Caco-2 (cell line): ENCODE data around the gene GBP6. TPM values are rescaled to one million over a fixed set of nuclear protein-coding genes. Genes with fewer than 3 reads are reported as not detected.
"Not testable (repeated sequence)": the region's sequence is repeated elsewhere in the genome, so short reads cannot be mapped to it uniquely, and the experiment has no call there.

Experiments
- BruUV-seq: library from RNA; stranded (reverse); fragments of 400-500 nt; replicated peaks from 2 replicates; lab custom pipeline; 2021; lab: Mats Ljungman, UMichigan
- CTCF ChIA-PET: fragments of 300-600 bp; sonication (Branson Sonifier 250); formaldehyde crosslinking; loops from one replicate; lab custom pipeline; 2022; ENCODE audit warnings: antibody characterized with exemption; lab: Charles Lee
- POLR2A ChIA-PET: fragments of 300-600 bp; sonication (Branson Sonifier 250); formaldehyde crosslinking; loops from one replicate; lab custom pipeline; 2022; ENCODE audit warnings: antibody characterized with exemption; lab: Charles Lee
- DNase-seq, 2 experiments: peaks; one replicate each; pipeline versions ENCODE4 v3.0.0 to v3.0.0-alpha.2; 2020 to 2022
- H3K27me3 ChIP-seq: replicated peaks from 2 replicates; pipeline ENCODE4 v1.6.0; 2011; ENCODE audit warnings: low read length; ENCODE audit not compliant: control insufficient read depth, insufficient read depth
- H3K36me3 ChIP-seq: 2 replicates; pipeline ENCODE4 v1.5.1; 2011; ENCODE audit warnings: low read length; ENCODE audit not compliant: control insufficient read depth, insufficient read depth
- H3K4me1 ChIP-seq: fragments of 250-450 bp; sonication (Bioruptor Pico); 2 replicates; pipeline ENCODE4 v1.5.1; 2020; ENCODE audit warnings: mild to moderate bottlenecking
- H3K4me3 ChIP-seq: 2 replicates; pipeline ENCODE4 v1.5.1; 2011; ENCODE audit warnings: low read depth, mild to moderate bottlenecking, control low read depth, low read length
- H3K9me3 ChIP-seq: fragments of 250-450 bp; sonication (Bioruptor Pico); 2 replicates; pipeline ENCODE4 v1.5.1; 2020; ENCODE audit warnings: mild to moderate bottlenecking, moderate library complexity
- H3K27ac Mint-ChIP-seq: one replicate; pipeline ENCODE4 v1.8.0; 2022; ENCODE audit warnings: mixed read lengths; ENCODE audit not compliant: unreplicated experiment
- H3K27me3 Mint-ChIP-seq: one replicate; pipeline ENCODE4 v1.8.0; 2022; ENCODE audit warnings: mixed read lengths; ENCODE audit not compliant: insufficient read depth, unreplicated experiment
- H3K36me3 Mint-ChIP-seq: one replicate; pipeline ENCODE4 v1.8.0; 2022; ENCODE audit warnings: mild to moderate bottlenecking, mixed read lengths; ENCODE audit not compliant: insufficient read depth, unreplicated experiment
- H3K4me1 Mint-ChIP-seq: one replicate; pipeline ENCODE4 v1.8.0; 2022; ENCODE audit warnings: low read depth, mixed read lengths; ENCODE audit not compliant: unreplicated experiment
- H3K4me3 Mint-ChIP-seq: one replicate; pipeline ENCODE4 v1.8.0; 2022; ENCODE audit warnings: mild to moderate bottlenecking, moderate library complexity, mixed read lengths; ENCODE audit not compliant: unreplicated experiment
- H3K9me3 Mint-ChIP-seq: one replicate; pipeline ENCODE4 v1.8.0; 2022; ENCODE audit warnings: mixed read lengths; ENCODE audit not compliant: unreplicated experiment
- CTCF ChIP-seq, 2 experiments: fragments of 200-600 bp in 1 of 2; IDR thresholded peaks; 1 replicate in 1 of 2; 2 replicates in 1 of 2; pipeline versions ENCODE4 v1.5.1 to v1.8.0; 2011 to 2022; ENCODE audit warnings: antibody characterized with exemption in 1 of 2, control low read depth in 1 of 2, inconsistent platforms in 1 of 2, low read depth in 1 of 2, low read length in 1 of 2, mild to moderate bottlenecking in 1 of 2, moderate library complexity in 1 of 2; ENCODE audit not compliant: insufficient read depth in 1 of 2, severe bottlenecking in 1 of 2, unreplicated experiment in 1 of 2
- intact Hi-C: fragments of 100-400 bp; cut with micrococcal nuclease; formaldehyde crosslinking; loops from one replicate; pipeline ENCODE4 v1.10.0; 2022; ENCODE audit not compliant: unreplicated experiment
- total RNA-seq: library from RNA; stranded (reverse); gene quantifications from 2 replicates; pipeline ENCODE4 v1.2.3, GENCODE V29; 2022

The GBP6 gene
- total RNA-seq, 1 experiment from 2014 or later: not detected

GRCh38 chr1:89337903-89338302 lies 26.0 kb upstream of the GBP6 start:
- no peak overlapping the region for H3K27ac Mint-ChIP-seq

DNA sequence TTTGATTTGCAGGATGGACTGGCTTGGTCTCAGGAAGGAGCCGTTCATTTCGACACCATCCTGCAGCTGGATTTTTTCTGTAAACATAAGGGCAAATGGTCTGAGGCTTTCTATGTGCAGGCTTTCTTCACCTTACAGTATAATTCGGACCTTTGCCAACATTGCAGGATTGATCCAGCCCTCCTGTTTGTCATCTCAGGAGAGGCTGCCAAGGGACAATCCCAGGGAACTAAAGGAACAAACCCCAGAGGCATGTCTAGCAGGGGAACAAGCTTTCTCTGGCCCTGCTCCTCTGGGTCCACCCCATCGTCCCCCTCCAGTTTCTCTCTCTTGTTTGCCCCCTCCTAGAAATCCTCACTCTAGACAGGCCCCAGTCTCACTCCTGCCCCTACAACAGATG lies 24.8 kb upstream of the GBP6 start:
- no peaks in the 10 kb centered on the region for H3K4me1 Mint-ChIP-seq
- no peaks in the 10 kb centered on the region for H3K4me1 ChIP-seq
- H3K36me3 Mint-ChIP-seq: no peaks in the 10 kb centered on the region
- TF ChIP-seq CTCF (IDR thresholded peaks at IDR 0.05; ENCODE audit: insufficient read depth in 1 of 2, low read depth in 1 of 2, low read length in 1 of 2, severe bottlenecking in 1 of 2, unreplicated experiment in 1 of 2): no peak
- ChIA-PET POLR2A (no interaction called here), CTCF (no interaction called here)
- no peaks in the 10 kb centered on the region for H3K27me3 ChIP-seq
- intact Hi-C loops: no loop called here
- H3K4me3 ChIP-seq: no peak overlapping the region
- H3K27ac Mint-ChIP-seq: no peak overlapping the region
- H3K4me3 Mint-ChIP-seq: no peak overlapping the region
- no peaks in the 10 kb centered on the region for H3K36me3 ChIP-seq
- no peaks in the 10 kb centered on the region for H3K9me3 Mint-ChIP-seq
- DNase-seq: no peak
- no peaks in the 10 kb centered on the region for H3K27me3 Mint-ChIP-seq
- H3K9me3 ChIP-seq: no peaks in the 10 kb centered on the region
- BruUV-seq: no TSS peak

More at GRCh38 chr1:89337903-89338302, 26.0 kb upstream of the GBP6 start:
- DNase-seq: no peak
- intact Hi-C loops: no loop called here
- Histone ChIP-seq H3K36me3 (no peaks in the 10 kb centered on the region), H3K4me3 (no peak overlapping the region), H3K27me3 (no peaks in the 10 kb centered on the region), H3K9me3 (no peaks in the 10 kb centered on the region), H3K4me1 (no peaks in the 10 kb centered on the region)
- no peak for TF ChIP-seq CTCF (IDR thresholded peaks at IDR 0.05; ENCODE audit: insufficient read depth in 1 of 2, low read depth in 1 of 2, low read length in 1 of 2, severe bottlenecking in 1 of 2, unreplicated experiment in 1 of 2)
- no peaks in the 10 kb centered on the region for H3K4me1 Mint-ChIP-seq
- POLR2A ChIA-PET: no interaction called here
- H3K4me3 Mint-ChIP-seq: no peak overlapping the region
- CTCF ChIA-PET: no interaction called here
- H3K36me3 Mint-ChIP-seq: no peaks in the 10 kb centered on the region
- peaks cover 3% of the 10 kb centered on the region for H3K27me3 Mint-ChIP-seq
- H3K9me3 Mint-ChIP-seq: no peaks in the 10 kb centered on the region
- BruUV-seq: no TSS peak

DNA sequence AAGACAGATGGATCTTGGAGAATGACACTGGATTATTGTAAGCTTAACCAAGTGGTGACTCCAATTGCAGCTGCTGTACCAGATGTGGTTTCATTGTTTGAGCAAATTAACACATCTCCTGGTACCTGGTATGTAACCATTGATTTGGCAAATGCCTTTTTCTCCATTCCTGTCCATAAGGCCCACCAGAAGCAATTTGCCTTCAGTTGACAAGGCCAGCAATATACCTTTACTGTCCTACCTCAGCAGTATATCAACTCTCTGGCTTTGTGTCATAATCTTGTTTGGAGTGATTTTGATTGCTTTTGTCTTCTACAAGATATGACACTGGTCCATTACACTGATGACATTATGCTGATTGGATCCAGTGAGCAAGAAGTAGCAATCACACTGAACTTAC lies 18.4 kb upstream of the GBP6 start:
- H3K36me3 ChIP-seq, H3K4me3 Mint-ChIP-seq, H3K4me1 ChIP-seq, H3K9me3 ChIP-seq, H3K27me3 ChIP-seq, H3K4me1 Mint-ChIP-seq, POLR2A ChIA-PET, DNase-seq, H3K4me3 ChIP-seq, intact Hi-C loops, H3K36me3 Mint-ChIP-seq, H3K9me3 Mint-ChIP-seq, CTCF ChIA-PET, BruUV-seq, H3K27me3 Mint-ChIP-seq, H3K27ac Mint-ChIP-seq: not testable (repeated sequence)

DNA sequence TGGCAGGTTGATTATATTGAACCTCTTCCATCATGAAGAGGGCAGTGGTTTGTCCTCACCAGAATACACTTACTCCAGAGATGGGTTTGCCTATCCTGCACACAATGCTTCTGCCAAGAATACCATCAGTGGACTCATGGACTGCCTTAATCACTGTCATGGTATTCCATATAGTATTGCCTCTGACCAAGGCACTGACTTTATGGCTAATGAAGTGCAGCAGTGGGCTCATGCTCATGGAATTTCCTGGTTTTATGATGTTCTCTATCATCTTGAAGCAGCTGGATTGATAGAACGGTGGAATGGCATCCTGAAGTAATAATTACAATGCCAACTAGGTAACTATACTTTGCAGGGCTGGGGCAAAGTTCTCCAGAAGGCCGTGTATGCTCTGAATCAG lies 16.6 kb upstream of the GBP6 start:
- CTCF ChIA-PET: no interaction called here
- POLR2A ChIA-PET: no interaction called here
- H3K27me3 Mint-ChIP-seq: no peaks in the 10 kb centered on the region
- H3K36me3 Mint-ChIP-seq: no peaks in the 10 kb centered on the region
- Histone ChIP-seq H3K27me3 (no peaks in the 10 kb centered on the region), H3K4me1 (no peaks in the 10 kb centered on the region), H3K4me3 (no peak overlapping the region), H3K36me3 (no peaks in the 10 kb centered on the region), H3K9me3 (no peaks in the 10 kb centered on the region)
- no peaks in the 10 kb centered on the region for H3K4me1 Mint-ChIP-seq
- no peak for DNase-seq
- TF ChIP-seq CTCF (IDR thresholded peaks at IDR 0.05; ENCODE audit: insufficient read depth in 1 of 2, low read depth in 1 of 2, low read length in 1 of 2, severe bottlenecking in 1 of 2, unreplicated experiment in 1 of 2): no peak
- no peaks in the 10 kb centered on the region for H3K9me3 Mint-ChIP-seq
- intact Hi-C loops: no loop called here
- H3K4me3 Mint-ChIP-seq: no peak overlapping the region
- no TSS peak for BruUV-seq
- no peak overlapping the region for H3K27ac Mint-ChIP-seq
